ENCODE data around the gene HOMER2.

Gene HOMER2

DNA sequence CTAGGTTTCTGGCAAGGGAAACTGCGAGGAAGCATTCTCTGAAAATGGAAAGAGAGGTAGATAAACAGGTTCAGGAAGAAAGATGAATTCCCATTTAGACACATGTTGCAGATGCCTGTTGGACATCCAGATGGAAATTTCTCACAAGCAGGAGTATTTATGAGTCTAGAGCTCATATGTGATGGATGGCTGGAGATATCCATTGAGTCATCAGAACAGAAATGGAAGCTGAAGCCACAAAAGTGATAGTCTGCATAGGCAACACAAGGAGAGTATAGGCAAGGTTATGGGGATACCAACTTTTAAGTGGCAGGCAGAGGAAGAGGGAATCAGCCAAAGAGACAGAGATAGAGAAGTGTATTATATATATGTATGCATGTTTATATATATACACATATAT, 27.2 kb upstream of the HOMER2 start:
- Histone ChIP-seq H3K27ac (no peak overlapping the region), H3K27me3 (no peaks in the 10 kb centered on the region), H3K4me1 (ENCODE audit: control insufficient read depth in 1 of 2, insufficient read depth in 1 of 2, low read depth in 1 of 2, low read length in 1 of 2) (no peaks in the 10 kb centered on the region), H3K4me3 (ENCODE audit: low read depth in 1 of 2, low read length in 1 of 2) (no peak overlapping the region), H3K9me3 (no peaks in the 10 kb centered on the region), H3K36me3 (no peaks in the 10 kb centered on the region)
- TF ChIP-seq, protein P1, sequence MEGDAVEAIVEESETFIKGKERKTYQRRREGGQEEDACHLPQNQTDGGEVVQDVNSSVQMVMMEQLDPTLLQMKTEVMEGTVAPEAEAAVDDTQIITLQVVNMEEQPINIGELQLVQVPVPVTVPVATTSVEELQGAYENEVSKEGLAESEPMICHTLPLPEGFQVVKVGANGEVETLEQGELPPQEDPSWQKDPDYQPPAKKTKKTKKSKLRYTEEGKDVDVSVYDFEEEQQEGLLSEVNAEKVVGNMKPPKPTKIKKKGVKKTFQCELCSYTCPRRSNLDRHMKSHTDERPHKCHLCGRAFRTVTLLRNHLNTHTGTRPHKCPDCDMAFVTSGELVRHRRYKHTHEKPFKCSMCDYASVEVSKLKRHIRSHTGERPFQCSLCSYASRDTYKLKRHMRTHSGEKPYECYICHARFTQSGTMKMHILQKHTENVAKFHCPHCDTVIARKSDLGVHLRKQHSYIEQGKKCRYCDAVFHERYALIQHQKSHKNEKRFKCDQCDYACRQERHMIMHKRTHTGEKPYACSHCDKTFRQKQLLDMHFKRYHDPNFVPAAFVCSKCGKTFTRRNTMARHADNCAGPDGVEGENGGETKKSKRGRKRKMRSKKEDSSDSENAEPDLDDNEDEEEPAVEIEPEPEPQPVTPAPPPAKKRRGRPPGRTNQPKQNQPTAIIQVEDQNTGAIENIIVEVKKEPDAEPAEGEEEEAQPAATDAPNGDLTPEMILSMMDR (IDR thresholded peaks at IDR 0.05) = no peak

DNA sequence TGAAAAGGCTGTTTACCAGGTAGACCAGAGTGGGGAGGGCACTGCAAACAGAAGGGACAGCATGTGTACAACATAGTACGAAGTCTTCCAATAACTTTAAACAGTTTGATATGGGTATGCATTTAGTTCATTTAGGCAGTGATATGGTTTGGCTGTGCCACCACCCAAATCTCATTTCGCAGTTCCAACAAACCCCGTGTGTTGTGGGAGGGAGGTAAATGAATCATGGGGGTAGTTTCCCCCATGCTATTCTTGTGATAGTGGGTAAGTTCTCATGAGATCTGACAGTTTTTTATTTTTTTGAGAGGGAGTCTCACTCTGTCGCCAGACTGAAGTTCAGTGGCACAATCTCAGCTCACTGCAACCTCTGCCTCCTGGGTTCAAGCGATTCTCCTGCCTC, 25.9 kb upstream of the HOMER2 start:
- H3K4me1 ChIP-seq (ENCODE audit: control insufficient read depth in 1 of 2, insufficient read depth in 1 of 2, low read depth in 1 of 2, low read length in 1 of 2) = no peaks in the 10 kb centered on the region
- H3K9me3 ChIP-seq = no peaks in the 10 kb centered on the region
- no peaks in the 10 kb centered on the region for H3K27me3 ChIP-seq
- H3K4me3 ChIP-seq (ENCODE audit: low read depth in 1 of 2, low read length in 1 of 2) = no peak overlapping the region
- H3K36me3 ChIP-seq = no peaks in the 10 kb centered on the region
- no peak overlapping the region for H3K27ac ChIP-seq
- TF ChIP-seq, protein P1 (IDR thresholded peaks at IDR 0.05) = no peak

DNA sequence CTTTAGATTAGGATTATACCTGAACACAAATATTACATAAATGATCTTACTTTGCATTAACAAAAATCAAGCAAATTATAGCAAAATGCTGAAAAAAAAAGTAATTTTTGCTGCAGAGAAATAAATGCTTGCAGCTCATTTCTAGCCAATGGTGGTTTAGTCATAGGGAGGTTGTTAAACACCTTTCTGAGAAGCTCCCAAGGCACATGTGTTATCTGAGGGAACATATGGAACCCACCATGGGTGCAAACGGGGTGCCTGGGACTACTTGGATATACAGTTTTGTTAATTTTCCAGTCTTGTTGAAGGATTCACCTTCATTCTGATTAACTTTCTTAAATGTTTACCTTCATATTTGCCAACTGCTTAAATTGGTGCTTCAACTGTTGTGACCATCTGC, 24.6 kb upstream of the HOMER2 start:
- TF ChIP-seq, protein P1 (IDR thresholded peaks at IDR 0.05) = no peak
- no peaks in the 10 kb centered on the region for H3K4me1 ChIP-seq (ENCODE audit: control insufficient read depth in 1 of 2, insufficient read depth in 1 of 2, low read depth in 1 of 2, low read length in 1 of 2)
- H3K9me3 ChIP-seq = no peaks in the 10 kb centered on the region
- no peaks in the 10 kb centered on the region for H3K27me3 ChIP-seq
- H3K27ac ChIP-seq = no peak overlapping the region
- H3K36me3 ChIP-seq = no peaks in the 10 kb centered on the region
- H3K4me3 ChIP-seq (ENCODE audit: low read depth in 1 of 2, low read length in 1 of 2) = no peak overlapping the region

DNA sequence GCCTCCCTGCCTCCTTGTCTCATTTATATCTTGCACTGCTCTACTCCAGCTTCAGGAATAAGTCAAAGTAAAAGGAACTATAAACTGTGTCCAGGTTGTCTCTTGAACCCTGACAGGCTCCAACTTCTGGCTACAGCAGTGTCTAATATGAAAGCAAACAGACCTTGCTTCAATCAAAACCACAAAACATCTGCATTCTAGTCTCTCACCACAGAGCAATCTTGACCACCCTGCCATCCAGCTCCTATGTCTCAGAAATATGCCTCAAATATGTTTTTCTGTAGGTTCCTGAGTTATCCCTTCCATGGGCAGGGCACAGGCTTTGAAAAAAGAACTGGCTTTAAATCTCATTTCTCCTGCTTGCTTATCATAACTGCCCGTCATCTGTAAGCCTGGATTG, 20.5 kb upstream of the HOMER2 start:
- Histone ChIP-seq H3K27me3 (no peaks in the 10 kb centered on the region), H3K27ac (no peak overlapping the region), H3K36me3 (no peaks in the 10 kb centered on the region), H3K4me1 (ENCODE audit: control insufficient read depth in 1 of 2, insufficient read depth in 1 of 2, low read depth in 1 of 2, low read length in 1 of 2) (peaks cover 2% of the 10 kb centered on the region in 2 experiments), H3K4me3 (ENCODE audit: low read depth in 1 of 2, low read length in 1 of 2) (no peak overlapping the region), H3K9me3 (no peaks in the 10 kb centered on the region)
- TF ChIP-seq, protein P1 (IDR thresholded peaks at IDR 0.05) = no peak

DNA sequence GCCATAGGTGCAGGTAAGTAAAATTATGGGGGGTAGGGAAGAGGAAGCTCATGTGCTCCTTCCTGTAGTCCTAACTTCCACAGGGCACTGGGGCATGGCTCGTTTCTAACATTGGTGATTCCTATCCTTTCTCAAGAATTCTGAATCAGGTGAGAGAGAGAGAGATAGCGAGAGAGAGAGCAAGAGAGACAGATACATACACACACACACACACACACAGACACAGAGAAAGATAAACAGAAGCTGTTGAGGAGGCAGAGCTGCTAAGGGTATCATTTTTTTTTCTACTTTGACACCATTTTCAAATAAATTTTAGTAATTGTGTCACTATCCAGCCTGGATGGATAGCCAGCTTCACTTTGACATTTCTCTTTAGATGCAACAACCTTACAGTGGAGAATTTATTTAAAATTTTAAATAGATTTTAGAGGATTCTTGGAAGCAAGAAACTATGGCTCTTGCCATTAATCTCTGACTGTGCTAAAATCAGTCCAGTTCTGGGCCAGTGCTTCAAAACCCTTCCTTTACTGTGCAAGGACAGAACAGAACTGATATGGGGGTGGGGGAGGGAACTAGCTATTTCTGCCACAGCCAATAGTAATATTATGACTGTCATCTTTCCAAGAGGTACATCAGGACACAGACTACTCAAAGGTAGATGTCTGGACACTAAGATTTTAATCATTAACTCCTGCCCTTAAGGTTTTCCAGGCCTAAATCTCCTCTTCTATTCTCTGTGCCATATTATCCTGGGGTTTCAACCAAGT, 18.9 kb upstream of the HOMER2 start:
- TF ChIP-seq, protein P1 (IDR thresholded peaks at IDR 0.05) = no peak
- H3K4me3 ChIP-seq (ENCODE audit: low read depth in 1 of 2, low read length in 1 of 2) = no peak overlapping the region
- no peaks in the 10 kb centered on the region for H3K9me3 ChIP-seq
- H3K4me1 ChIP-seq (ENCODE audit: control insufficient read depth in 1 of 2, insufficient read depth in 1 of 2, low read depth in 1 of 2, low read length in 1 of 2) = peaks cover 4 to 7% of the 10 kb centered on the region in 2 experiments
- H3K27ac ChIP-seq = no peak overlapping the region
- no peaks in the 10 kb centered on the region for H3K27me3 ChIP-seq
- H3K36me3 ChIP-seq = no peaks in the 10 kb centered on the region

All from neutrophil (primary cell).